ENCODE data around the gene ZNF397. TPM values are rescaled to one million over a fixed set of nuclear protein-coding genes. Genes with fewer than 3 reads are reported as not detected.
"Not testable (repeated sequence)": the region's sequence is repeated elsewhere in the genome, so short reads cannot be mapped to it uniquely, and the experiment has no call there.

Gene ZNF397
- total RNA-seq, 1 experiment from 2014 or later: 35.3 TPM

- no peaks in the 10 kb centered on the region for H3K79me1 ChIP-seq (ENCODE audit: insufficient read depth, low read depth, low read length, poor library complexity, severe bottlenecking)
- H3K27ac ChIP-seq (ENCODE audit: insufficient read length, low read depth, low read length): no peak overlapping the region
- no peak for TF ChIP-seq CTCF (conservative IDR thresholded peaks at IDR 0.05)
- H3K4me1 Mint-ChIP-seq: peaks cover 0 to 5% of the 10 kb centered on the region in 2 experiments; a peak in 1 of 4 replicates
- no peak overlapping the region for H3K4ac ChIP-seq (ENCODE audit: low read depth, low read length)
- no peak overlapping the region for H3K18ac ChIP-seq (ENCODE audit: insufficient read length, low read depth, low read length)
- no peaks in the 10 kb centered on the region for H3K23me2 ChIP-seq (ENCODE audit: insufficient read length, low read depth, low read length, poor library complexity, severe bottlenecking)
- no peaks in the 10 kb centered on the region for H4K20me1 ChIP-seq (ENCODE audit: control insufficient read depth, insufficient read depth, insufficient read length)
- H3K27me3 ChIP-seq (ENCODE audit: insufficient read depth, low read length): no peaks in the 10 kb centered on the region
- H3K27me3 Mint-ChIP-seq (ENCODE audit: low read depth): peaks cover 3% of the 10 kb centered on the region
- no peak overlapping the region for H2BK20ac ChIP-seq (ENCODE audit: low read depth, low read length, poor library complexity, severe bottlenecking)
- no peak overlapping the region for H4K8ac ChIP-seq (replicated peaks; ENCODE audit: insufficient read length, low read depth, low read length)
- H2BK15ac ChIP-seq (ENCODE audit: low read depth, low read length): no peak overlapping the region
- H3K23ac ChIP-seq (ENCODE audit: insufficient read length, low read depth, low read length): no peak overlapping the region
- H2BK5ac ChIP-seq (ENCODE audit: insufficient read length, low read length): no peak overlapping the region
- H2AK5ac ChIP-seq (ENCODE audit: insufficient read length, low read length): no peak overlapping the region
- peaks cover 19 to 20% of the 10 kb centered on the region in 2 experiments for H3K9me3 Mint-ChIP-seq
- no peak overlapping the region for H3K9ac ChIP-seq (ENCODE audit: extremely low read depth, insufficient read length, low read length)
- no peak overlapping the region for H4K91ac ChIP-seq (ENCODE audit: insufficient read length, low read depth, low read length)
- H3T11ph ChIP-seq (ENCODE audit: low read length): no peak overlapping the region
- no peak overlapping the region for H2BK120ac ChIP-seq (ENCODE audit: low read depth, low read length, poor library complexity, severe bottlenecking)
- peaks cover 15 to 21% (median 20%) of the 10 kb centered on the region in 3 experiments for H3K36me3 Mint-ChIP-seq (ENCODE audit: insufficient read depth in 1 of 3, low read depth in 3 of 3)
- H4K5ac ChIP-seq (ENCODE audit: insufficient read length, low read depth, low read length): no peak overlapping the region
- no peak overlapping the region for H3K27ac Mint-ChIP-seq
- H2AFZ ChIP-seq (ENCODE audit: low read length): no peak overlapping the region
- no peak overlapping the region for H3K14ac ChIP-seq (ENCODE audit: insufficient read depth, low read length)
- H3K4me2 ChIP-seq (ENCODE audit: insufficient read depth, insufficient read length, low read length): no peak overlapping the region
- WGBS (ENCODE audit: extremely low coverage, insufficient read length, low lambda C conversion rate): no CpG with 5 or more reads among the region's 2 CpGs
- no peaks in the 10 kb centered on the region for H3K4me1 ChIP-seq (ENCODE audit: insufficient read depth, low read length)
- H3K56ac ChIP-seq (ENCODE audit: insufficient read length, low read depth, low read length): no peak overlapping the region
- peaks cover 6% of the 10 kb centered on the region for H3K9me3 ChIP-seq (ENCODE audit: control insufficient read depth, low read depth, low read length)
- H3K79me2 ChIP-seq (ENCODE audit: insufficient read depth, low read length): no peaks in the 10 kb centered on the region
- no peak overlapping the region for H2BK12ac ChIP-seq (ENCODE audit: insufficient read length, low read depth, low read length)
- no peak overlapping the region; a peak in 1 of 5 replicates for H3K4me3 Mint-ChIP-seq
- no peak for DNase-seq
Observed at GRCh38 chr18:35205199-35205712, 35.6 kb upstream of the ZNF397 start.

- not testable (repeated sequence) for H2AFZ ChIP-seq (ENCODE audit: low read length); H3K27ac ChIP-seq (ENCODE audit: insufficient read length, low read depth, low read length)
- WGBS (ENCODE audit: extremely low coverage, insufficient read length, low lambda C conversion rate): no CpG with 5 or more reads among the region's 30 CpGs
Observed at GRCh38 chr18:35205746-35206458, 34.9 kb upstream of the ZNF397 start.

More at GRCh38 chr18:35205746-35206458, 34.9 kb upstream of the ZNF397 start:
- not testable (repeated sequence) for H4K20me1 ChIP-seq (ENCODE audit: control insufficient read depth, insufficient read depth, insufficient read length); H3K9ac ChIP-seq (ENCODE audit: extremely low read depth, insufficient read length, low read length); H3K9me3 ChIP-seq (ENCODE audit: control insufficient read depth, low read depth, low read length); H3K27ac Mint-ChIP-seq; H3K4me1 ChIP-seq (ENCODE audit: insufficient read depth, low read length); H3K23ac ChIP-seq (ENCODE audit: insufficient read length, low read depth, low read length); DNase-seq; H3K27me3 Mint-ChIP-seq (ENCODE audit: low read depth); H4K8ac ChIP-seq (replicated peaks; ENCODE audit: insufficient read length, low read depth, low read length); H2BK5ac ChIP-seq (ENCODE audit: insufficient read length, low read length); H3K23me2 ChIP-seq (ENCODE audit: insufficient read length, low read depth, low read length, poor library complexity, severe bottlenecking); H2BK12ac ChIP-seq (ENCODE audit: insufficient read length, low read depth, low read length); H3K79me2 ChIP-seq (ENCODE audit: insufficient read depth, low read length); H3T11ph ChIP-seq (ENCODE audit: low read length); H3K4me3 Mint-ChIP-seq; H4K91ac ChIP-seq (ENCODE audit: insufficient read length, low read depth, low read length); H3K4me1 Mint-ChIP-seq; H2BK20ac ChIP-seq (ENCODE audit: low read depth, low read length, poor library complexity, severe bottlenecking); H3K4me2 ChIP-seq (ENCODE audit: insufficient read depth, insufficient read length, low read length); H3K27me3 ChIP-seq (ENCODE audit: insufficient read depth, low read length); H2AK5ac ChIP-seq (ENCODE audit: insufficient read length, low read length); H3K56ac ChIP-seq (ENCODE audit: insufficient read length, low read depth, low read length); H3K14ac ChIP-seq (ENCODE audit: insufficient read depth, low read length); H3K79me1 ChIP-seq (ENCODE audit: insufficient read depth, low read depth, low read length, poor library complexity, severe bottlenecking); H2BK15ac ChIP-seq (ENCODE audit: low read depth, low read length); H3K18ac ChIP-seq (ENCODE audit: insufficient read length, low read depth, low read length); H4K5ac ChIP-seq (ENCODE audit: insufficient read length, low read depth, low read length); H3K4ac ChIP-seq (ENCODE audit: low read depth, low read length); H2BK120ac ChIP-seq (ENCODE audit: low read depth, low read length, poor library complexity, severe bottlenecking)
- H3K9me3 Mint-ChIP-seq: peaks cover 19 to 20% of the 10 kb centered on the region in 2 experiments
- H3K36me3 Mint-ChIP-seq (ENCODE audit: insufficient read depth in 1 of 3, low read depth in 3 of 3): peaks cover 15 to 21% (median 20%) of the 10 kb centered on the region in 3 experiments

Data from H9 (cell line).